Smooth muscle cell (in vitro differentiated cells): ENCODE measurements around the gene BTBD16. TPM values are rescaled to one million over a fixed set of nuclear protein-coding genes. Genes with fewer than 3 reads are reported as not detected.

Experiments
- DNase-seq: peaks from one replicate; lab custom pipeline; 2025; ENCODE audit not compliant: unreplicated experiment; lab: John Stamatoyannopoulos, UW
- H2AFZ ChIP-seq: fragments of 200-600 bp; sonication (generic); 2 replicates; pipeline ENCODE4 v1.6.0; 2016; ENCODE audit warnings: antibody characterized with exemption, low read depth, mild to moderate bottlenecking
- H3F3A ChIP-seq: fragments of 200-600 bp; sonication (generic); 2 replicates; pipeline ENCODE4 v1.6.0; 2017; ENCODE audit warnings: antibody characterized with exemption, low read depth
- H3K27ac ChIP-seq: fragments of 200-600 bp; sonication (generic); 2 replicates; pipeline ENCODE4 v1.5.1; 2016; ENCODE audit warnings: low read depth, mild to moderate bottlenecking
- H3K27me3 ChIP-seq: fragments of 200-600 bp; sonication (generic); 2 replicates; pipeline ENCODE4 v1.6.1; 2016; ENCODE audit warnings: low read depth, mild to moderate bottlenecking
- H3K36me3 ChIP-seq: fragments of 200-600 bp; sonication (generic); 2 replicates; pipeline ENCODE4 v1.5.1; 2016; ENCODE audit warnings: low read depth
- H3K4me1 ChIP-seq: fragments of 200-600 bp; sonication (generic); 2 replicates; pipeline ENCODE4 v1.5.1; 2016; ENCODE audit warnings: low read depth
- H3K4me2 ChIP-seq: fragments of 200-600 bp; sonication (generic); 2 replicates; pipeline ENCODE4 v1.6.0; 2016; ENCODE audit warnings: mild to moderate bottlenecking
- H3K4me3 ChIP-seq: fragments of 200-600 bp; sonication (generic); 2 replicates; pipeline ENCODE4 v1.5.1; 2016; ENCODE audit warnings: mild to moderate bottlenecking
- H3K79me2 ChIP-seq: fragments of 200-600 bp; sonication (generic); 2 replicates; pipeline ENCODE4 v1.6.0; 2016; ENCODE audit warnings: low read depth, mild to moderate bottlenecking
- H3K9ac ChIP-seq: fragments of 200-600 bp; sonication (generic); 2 replicates; pipeline ENCODE4 v1.6.0; 2016; ENCODE audit warnings: low read depth
- H3K9me3 ChIP-seq: fragments of 200-600 bp; sonication (generic); replicated peaks from 2 replicates; pipeline ENCODE4 v1.5.1; 2016; ENCODE audit warnings: low read depth
- H4K20me1 ChIP-seq: fragments of 200-600 bp; sonication (generic); 2 replicates; pipeline ENCODE4 v1.6.0; 2016; ENCODE audit warnings: low read depth
- CTCF ChIP-seq: fragments of 200-600 bp; sonication (generic); IDR thresholded peaks from 2 replicates; pipeline ENCODE4 v1.5.1; 2017; ENCODE audit warnings: borderline replicate concordance, mild to moderate bottlenecking, antibody characterized with exemption; ENCODE audit not compliant: insufficient read depth, poor library complexity, severe bottlenecking
- WGBS: methylation state at CpG from one replicate; pipeline ENCODE4 v1.1.7; 2016; ENCODE audit warnings: low lambda C conversion rate; 5-methylcytosine and 5-hydroxymethylcytosine counted together
- polyA plus RNA-seq: library from polyadenylated mRNA; unstranded; fragments of >200 nt; fragmentation: Nextera tagmentation; extraction: Ambion mirVana; gene quantifications from 2 replicates; pipeline ENCODE4 v1.2.1, GENCODE V29; 2016
- total RNA-seq: library from RNA; depleted of rRNA; stranded (reverse); fragments of >200 nt; gene quantifications from 2 replicates; pipeline ENCODE4 v1.2.3, GENCODE V29; 2014

Gene BTBD16
- total and polyA plus RNA-seq, 2 experiments from 2014 or later = not detected

- H3K9me3 ChIP-seq = no peaks in the 10 kb centered on the region
- no peak overlapping the region for H3K4me3 ChIP-seq
- H3F3A ChIP-seq = no peaks in the 10 kb centered on the region
- no peaks in the 10 kb centered on the region for H4K20me1 ChIP-seq
- H3K36me3 ChIP-seq = no peaks in the 10 kb centered on the region
- WGBS = 79% methylated on average over 6 of the region's 6 CpGs
- H3K27ac ChIP-seq = no peak overlapping the region
- TF ChIP-seq CTCF = no peak
- no peaks in the 10 kb centered on the region for H3K27me3 ChIP-seq
- H3K4me1 ChIP-seq = peaks cover 2% of the 10 kb centered on the region
- H3K4me2 ChIP-seq = no peak overlapping the region
- no peak for DNase-seq
- no peak overlapping the region for H3K9ac ChIP-seq
- H3K79me2 ChIP-seq = no peaks in the 10 kb centered on the region
- no peak overlapping the region for H2AFZ ChIP-seq
These were observed 92.8 kb downstream of the BTBD16 start for GRCh38 chr10:122363722-122364463.

GRCh38 chr10:122368502-122369254, 97.6 kb downstream of the BTBD16 start:
- no peak overlapping the region for H3K4me2 ChIP-seq
- no peaks in the 10 kb centered on the region for H3K9me3 ChIP-seq
- no peaks in the 10 kb centered on the region for H3K36me3 ChIP-seq
- no peak overlapping the region for H3K9ac ChIP-seq
- H2AFZ ChIP-seq = no peak overlapping the region
- H3K4me1 ChIP-seq = peaks cover 3% of the 10 kb centered on the region
- H3K27ac ChIP-seq = no peak overlapping the region
- H4K20me1 ChIP-seq = no peaks in the 10 kb centered on the region
- no peak overlapping the region for H3K4me3 ChIP-seq
- H3K27me3 ChIP-seq = no peaks in the 10 kb centered on the region
- no peaks in the 10 kb centered on the region for H3F3A ChIP-seq
- TF ChIP-seq CTCF = no peak
- H3K79me2 ChIP-seq = no peaks in the 10 kb centered on the region
- 76% methylated on average over 13 of the region's 13 CpGs for WGBS
- no peak for DNase-seq

- H3K4me3 ChIP-seq = peak overlapping the region; percentile 89
- H3F3A ChIP-seq = no peaks in the 10 kb centered on the region
- DNase-seq = no peak
- 90% methylated on average over 4 of the region's 4 CpGs for WGBS
- H4K20me1 ChIP-seq = peaks cover 17% of the 10 kb centered on the region
- H3K9ac ChIP-seq = no peak overlapping the region
- peak overlapping the region; percentile 94 for H3K4me2 ChIP-seq
- H3K27ac ChIP-seq = no peak overlapping the region
- TF ChIP-seq CTCF = no peak
- no peaks in the 10 kb centered on the region for H3K27me3 ChIP-seq
- H3K79me2 ChIP-seq = peaks cover 28% of the 10 kb centered on the region
- no peaks in the 10 kb centered on the region for H3K36me3 ChIP-seq
- H3K9me3 ChIP-seq = no peaks in the 10 kb centered on the region
- peaks cover 19% of the 10 kb centered on the region for H3K4me1 ChIP-seq
- H2AFZ ChIP-seq = peak overlapping the region; percentile 94
These were observed 102.0 kb downstream of the BTBD16 start for GRCh38 chr10:122373108-122373507.
